ENCODE data around the gene MYEOV.

DNA sequence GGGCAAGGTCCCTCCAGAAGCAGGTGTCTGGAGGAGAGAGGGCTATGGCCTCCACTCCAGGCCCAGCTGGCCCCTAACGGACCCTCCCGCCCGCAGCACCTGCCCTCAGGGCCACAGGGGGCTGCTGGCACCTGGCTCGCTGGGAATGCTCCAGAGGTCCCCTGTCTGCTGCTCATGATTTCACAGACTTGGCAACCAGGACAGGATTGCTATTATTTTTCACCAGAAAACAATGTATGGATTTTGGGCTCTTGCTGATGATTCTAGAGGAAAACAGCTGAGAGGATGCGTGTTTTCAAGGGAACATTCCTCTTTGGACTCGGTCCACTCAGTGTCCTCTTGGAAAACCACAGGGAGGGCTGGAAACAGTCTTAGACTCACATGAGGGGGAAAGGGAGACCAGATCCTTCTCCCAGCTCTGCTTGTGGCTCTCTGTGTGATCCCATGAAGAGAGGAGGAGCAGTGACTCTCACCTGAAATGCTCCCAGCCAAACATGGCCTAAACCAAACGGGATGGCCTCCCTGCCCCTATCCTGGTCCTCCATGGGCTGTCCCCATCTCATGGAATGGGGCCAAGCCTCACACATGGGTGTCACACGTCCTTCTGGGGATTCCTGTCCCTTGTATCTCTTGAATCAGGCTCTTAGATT lies 15.8 kb downstream of the MYEOV start:
- TF ChIP-seq EP300 (IDR thresholded peaks at IDR 0.05) = no peak
- no peak for TF ChIP-seq POLR2A (IDR thresholded peaks at IDR 0.05)
- TF ChIP-seq, protein P1, sequence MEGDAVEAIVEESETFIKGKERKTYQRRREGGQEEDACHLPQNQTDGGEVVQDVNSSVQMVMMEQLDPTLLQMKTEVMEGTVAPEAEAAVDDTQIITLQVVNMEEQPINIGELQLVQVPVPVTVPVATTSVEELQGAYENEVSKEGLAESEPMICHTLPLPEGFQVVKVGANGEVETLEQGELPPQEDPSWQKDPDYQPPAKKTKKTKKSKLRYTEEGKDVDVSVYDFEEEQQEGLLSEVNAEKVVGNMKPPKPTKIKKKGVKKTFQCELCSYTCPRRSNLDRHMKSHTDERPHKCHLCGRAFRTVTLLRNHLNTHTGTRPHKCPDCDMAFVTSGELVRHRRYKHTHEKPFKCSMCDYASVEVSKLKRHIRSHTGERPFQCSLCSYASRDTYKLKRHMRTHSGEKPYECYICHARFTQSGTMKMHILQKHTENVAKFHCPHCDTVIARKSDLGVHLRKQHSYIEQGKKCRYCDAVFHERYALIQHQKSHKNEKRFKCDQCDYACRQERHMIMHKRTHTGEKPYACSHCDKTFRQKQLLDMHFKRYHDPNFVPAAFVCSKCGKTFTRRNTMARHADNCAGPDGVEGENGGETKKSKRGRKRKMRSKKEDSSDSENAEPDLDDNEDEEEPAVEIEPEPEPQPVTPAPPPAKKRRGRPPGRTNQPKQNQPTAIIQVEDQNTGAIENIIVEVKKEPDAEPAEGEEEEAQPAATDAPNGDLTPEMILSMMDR (IDR thresholded peaks at IDR 0.05) = no peak
